Liver (tissue), 9 donors: ENCODE data around the gene NGFR. TPM values are rescaled to one million over a fixed set of nuclear protein-coding genes. Genes with fewer than 3 reads are reported as not detected.

ENCODE experiments used
- DNase-seq: peaks from one replicate; pipeline ENCODE4 v3.0.0-alpha.2; 2017; ENCODE audit warnings: low spot score
- H3K27ac ChIP-seq, 2 donors: one replicate each; pipeline ENCODE4 v1.7.0; 2013; ENCODE audit warnings: inconsistent platforms in 2 of 2, low read length in 2 of 2, control low read depth in 1 of 2, low read depth in 1 of 2, mild to moderate bottlenecking in 1 of 2
- H3K27me3 ChIP-seq, 4 donors: one replicate each; pipeline versions ENCODE4 v1.6.1 to v1.7.0; 2013; ENCODE audit warnings: low read length in 3 of 4, inconsistent platforms in 1 of 4, mild to moderate bottlenecking in 1 of 4, moderate library complexity in 1 of 4; ENCODE audit not compliant: control insufficient read depth in 4 of 4, insufficient read depth in 4 of 4
- H3K36me3 ChIP-seq, 4 donors: one replicate each; pipeline versions ENCODE4 v1.6.1 to v1.7.0; 2013; ENCODE audit warnings: low read length in 3 of 4, mild to moderate bottlenecking in 3 of 4, low read depth in 1 of 4, moderate library complexity in 1 of 4; ENCODE audit not compliant: control insufficient read depth in 4 of 4, insufficient read depth in 3 of 4
- H3K4me1 ChIP-seq, 4 donors: one replicate each; pipeline versions ENCODE4 v1.6.1 to v1.7.0; 2013; ENCODE audit warnings: low read length in 3 of 4, mild to moderate bottlenecking in 3 of 4, moderate library complexity in 1 of 4; ENCODE audit not compliant: control insufficient read depth in 4 of 4, insufficient read depth in 4 of 4
- H3K4me3 ChIP-seq, 3 donors: one replicate each; pipeline versions ENCODE4 v1.6.1 to v1.7.0; 2013; ENCODE audit warnings: low read length in 3 of 3, control low read depth in 1 of 3, low read depth in 1 of 3, mild to moderate bottlenecking in 1 of 3
- H3K9ac ChIP-seq, 2 donors: one replicate each; pipeline ENCODE4 v1.7.0; 2013; ENCODE audit warnings: low read length in 2 of 2, mild to moderate bottlenecking in 2 of 2, moderate library complexity in 2 of 2, control low read depth in 1 of 2, low read depth in 1 of 2
- H3K9me3 ChIP-seq, 4 donors: one replicate each; pipeline versions ENCODE4 v1.6.1 to v1.7.0; 2013; ENCODE audit warnings: low read length in 3 of 4; ENCODE audit not compliant: control insufficient read depth in 4 of 4
- ATF3 ChIP-seq: IDR thresholded peaks from 2 replicates; pipeline ENCODE4 v1.6.1; 2016; ENCODE audit warnings: antibody characterized with exemption
- EGR1 ChIP-seq, 2 donors: IDR thresholded peaks; 2 replicates each; pipeline ENCODE4 v1.6.1; 2016 to 2018; ENCODE audit warnings: antibody characterized with exemption in 2 of 2, low read depth in 2 of 2
- FOXA1 ChIP-seq: IDR thresholded peaks from 2 replicates; pipeline ENCODE4 v1.6.1; 2016; ENCODE audit warnings: antibody characterized with exemption
- FOXA2 ChIP-seq: IDR thresholded peaks from 2 replicates; pipeline ENCODE4 v1.6.1; 2016; ENCODE audit warnings: antibody characterized with exemption
- GABPA ChIP-seq, 2 donors: IDR thresholded peaks in 1 of 2; conservative IDR thresholded peaks in 1 of 2; 2 replicates each; pipeline ENCODE4 v1.6.1; 2016; ENCODE audit warnings: antibody characterized with exemption in 2 of 2, mild to moderate bottlenecking in 1 of 2, moderate library complexity in 1 of 2
- HNF4A ChIP-seq, 2 donors: conservative IDR thresholded peaks; 2 replicates each; pipeline ENCODE4 v1.6.1; 2016; ENCODE audit warnings: antibody characterized with exemption in 2 of 2, mild to moderate bottlenecking in 2 of 2
- HNF4G ChIP-seq: IDR thresholded peaks from 2 replicates; pipeline ENCODE4 v1.6.1; 2016; ENCODE audit warnings: antibody characterized with exemption
- JUND ChIP-seq, 2 donors: IDR thresholded peaks; 2 replicates each; pipeline ENCODE4 v1.6.1; 2016; ENCODE audit warnings: antibody characterized with exemption in 2 of 2
- NR2F2 ChIP-seq: IDR thresholded peaks from 2 replicates; pipeline ENCODE4 v1.6.1; 2016; ENCODE audit warnings: antibody characterized with exemption
- RAD21 ChIP-seq, 2 donors: IDR thresholded peaks; 2 replicates each; pipeline ENCODE4 v1.6.1; 2016; ENCODE audit warnings: antibody characterized with exemption in 2 of 2, mild to moderate bottlenecking in 2 of 2
- REST ChIP-seq: IDR thresholded peaks from 2 replicates; pipeline ENCODE4 v1.6.1; 2016; ENCODE audit warnings: antibody characterized with exemption, mild to moderate bottlenecking
- SP1 ChIP-seq: IDR thresholded peaks from 2 replicates; pipeline ENCODE4 v1.6.1; 2018; ENCODE audit warnings: antibody characterized with exemption, mild to moderate bottlenecking
- TAF1 ChIP-seq: conservative IDR thresholded peaks from 2 replicates; pipeline ENCODE4 v1.6.1; 2016; ENCODE audit warnings: antibody characterized with exemption, mild to moderate bottlenecking
- YY1 ChIP-seq: IDR thresholded peaks from 2 replicates; pipeline ENCODE4 v1.6.1; 2016; ENCODE audit warnings: antibody characterized with exemption, mild to moderate bottlenecking
- ZBTB33 ChIP-seq: IDR thresholded peaks from 2 replicates; pipeline ENCODE4 v1.6.1; 2016; ENCODE audit warnings: antibody characterized with exemption
- WGBS: extraction: QIAGEN DNeasy Blood & Tissue Kit; methylation state at CpG from one replicate; pipeline ENCODE4 v1.1.7; 2013; 5-methylcytosine and 5-hydroxymethylcytosine counted together
- polyA plus RNA-seq, 2 donors: library from polyadenylated mRNA; stranded (reverse) in 1 of 2; unstranded in 1 of 2; fragments of 200-250 nt in 1 of 2; fragments of >200 nt in 1 of 2; fragmentation: Nextera tagmentation in 1 of 2; extraction: Ambion mirVana in 1 of 2; gene quantifications; one replicate each; pipeline versions ENCODE4 v1.2.1 to v1.2.3, GENCODE V29; 2013 to 2015
- total RNA-seq, 2 donors: library from RNA; depleted of rRNA; stranded (reverse); fragments of >200 nt; gene quantifications; one replicate each; pipeline ENCODE4 v1.2.3, GENCODE V29; 2014
- TF ChIP-seq, protein P1 (sequence below): fragments of 150-350 bp; IDR thresholded peaks from 2 replicates; pipeline ENCODE4 v1.5.1; 2017; ENCODE audit warnings: improper control_type of control experiment, low read depth, low read length; ENCODE audit not compliant: missing input control
- TF ChIP-seq, protein P2 (sequence below): IDR thresholded peaks from 2 replicates; pipeline ENCODE4 v1.6.1; 2016; ENCODE audit warnings: antibody characterized with exemption
- donor health status: healthy.
- donor health status: healthy.
- donor health status: healthy.
- donor health status: healthy.
- donor health status: healthy.

Gene NGFR
- total and polyA plus RNA-seq, 4 donors, result 6.9 to 11.0 (median 10.5) TPM

GRCh38 chr17:49477709-49478108 is 17.4 kb upstream of the NGFR start:
- 57% methylated on average over 3 of the region's 3 CpGs for WGBS
- no peak overlapping the region for H3K27ac ChIP-seq
- H3K27me3 ChIP-seq, result peaks cover 0 to 16% (median 1%) of the 10 kb centered on the region in 4 donors
- H3K36me3 ChIP-seq, result no peaks in the 10 kb centered on the region
- H3K9me3 ChIP-seq, result no peaks in the 10 kb centered on the region
- peaks cover 0 to 7% (median 0%) of the 10 kb centered on the region in 4 donors for H3K4me1 ChIP-seq
- DNase-seq, result no peak
- no peak overlapping the region for H3K4me3 ChIP-seq
- no peak overlapping the region for H3K9ac ChIP-seq
- TF ChIP-seq HNF4A (conservative IDR thresholded peaks at IDR 0.05), result no peak
- TF ChIP-seq TAF1, result no peak
- no peak for TF ChIP-seq ZBTB33
- no peak for TF ChIP-seq SP1
- TF ChIP-seq FOXA2, result no peak
- no peak for TF ChIP-seq RAD21 (IDR thresholded peaks at IDR 0.05)
- no peak for TF ChIP-seq EGR1 (IDR thresholded peaks at IDR 0.05; ENCODE audit: low read depth in 2 of 2)
- no peak for TF ChIP-seq FOXA1
- no peak for TF ChIP-seq REST
- no peak for TF ChIP-seq JUND (IDR thresholded peaks at IDR 0.05)
- no peak for TF ChIP-seq HNF4G
- TF ChIP-seq, protein P1, sequence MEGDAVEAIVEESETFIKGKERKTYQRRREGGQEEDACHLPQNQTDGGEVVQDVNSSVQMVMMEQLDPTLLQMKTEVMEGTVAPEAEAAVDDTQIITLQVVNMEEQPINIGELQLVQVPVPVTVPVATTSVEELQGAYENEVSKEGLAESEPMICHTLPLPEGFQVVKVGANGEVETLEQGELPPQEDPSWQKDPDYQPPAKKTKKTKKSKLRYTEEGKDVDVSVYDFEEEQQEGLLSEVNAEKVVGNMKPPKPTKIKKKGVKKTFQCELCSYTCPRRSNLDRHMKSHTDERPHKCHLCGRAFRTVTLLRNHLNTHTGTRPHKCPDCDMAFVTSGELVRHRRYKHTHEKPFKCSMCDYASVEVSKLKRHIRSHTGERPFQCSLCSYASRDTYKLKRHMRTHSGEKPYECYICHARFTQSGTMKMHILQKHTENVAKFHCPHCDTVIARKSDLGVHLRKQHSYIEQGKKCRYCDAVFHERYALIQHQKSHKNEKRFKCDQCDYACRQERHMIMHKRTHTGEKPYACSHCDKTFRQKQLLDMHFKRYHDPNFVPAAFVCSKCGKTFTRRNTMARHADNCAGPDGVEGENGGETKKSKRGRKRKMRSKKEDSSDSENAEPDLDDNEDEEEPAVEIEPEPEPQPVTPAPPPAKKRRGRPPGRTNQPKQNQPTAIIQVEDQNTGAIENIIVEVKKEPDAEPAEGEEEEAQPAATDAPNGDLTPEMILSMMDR, result no peak
- TF ChIP-seq ATF3, result no peak
- TF ChIP-seq NR2F2, result no peak
- TF ChIP-seq, protein P2, sequence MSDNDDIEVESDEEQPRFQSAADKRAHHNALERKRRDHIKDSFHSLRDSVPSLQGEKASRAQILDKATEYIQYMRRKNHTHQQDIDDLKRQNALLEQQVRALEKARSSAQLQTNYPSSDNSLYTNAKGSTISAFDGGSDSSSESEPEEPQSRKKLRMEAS, result no peak
- no peak for TF ChIP-seq GABPA (IDR thresholded peaks at IDR 0.05 in 1 of 2, conservative IDR thresholded peaks at IDR 0.05 in 1 of 2)
- TF ChIP-seq YY1, result no peak
